ENCODE measurements around the gene RNF220.

Gene RNF220

GRCh38 chr1:44367944-44368343 is 37.1 kb upstream of the RNF220 start:
- no peak overlapping the region for H3K4me3 ChIP-seq (ENCODE audit: low read length)
- DNase-seq (ENCODE audit: low read depth): no peak
- no peak for TF ChIP-seq CTCF (conservative IDR thresholded peaks at IDR 0.05; ENCODE audit: low read depth, low read length)

- TF ChIP-seq CTCF (conservative IDR thresholded peaks at IDR 0.05; ENCODE audit: low read depth, low read length): no peak
- no peak for DNase-seq (ENCODE audit: low read depth)
- H3K4me3 ChIP-seq (ENCODE audit: low read length): no peak overlapping the region
Measured at GRCh38 chr1:44368471-44369151, 36.4 kb upstream of the RNF220 start.

- no peak for TF ChIP-seq CTCF (conservative IDR thresholded peaks at IDR 0.05; ENCODE audit: low read depth, low read length)
- H3K4me3 ChIP-seq (ENCODE audit: low read length): no peak overlapping the region
Measured at GRCh38 chr1:44371206-44371605, 33.8 kb upstream of the RNF220 start.

GRCh38 chr1:44375547-44375946 is 29.5 kb upstream of the RNF220 start:
- no peak for DNase-seq (ENCODE audit: low read depth)
- TF ChIP-seq CTCF (conservative IDR thresholded peaks at IDR 0.05; ENCODE audit: low read depth, low read length): no peak
- H3K4me3 ChIP-seq (ENCODE audit: low read length): no peak overlapping the region

More at GRCh38 chr1:44371206-44371605, 33.8 kb upstream of the RNF220 start:
- DNase-seq (ENCODE audit: low read depth): no peak

GRCh38 chr1:44377925-44378784 is 26.9 kb upstream of the RNF220 start:
- no peak for DNase-seq (ENCODE audit: low read depth)
- H3K4me3 ChIP-seq (ENCODE audit: low read length): no peak overlapping the region
- peak; percentile 87 for TF ChIP-seq CTCF (conservative IDR thresholded peaks at IDR 0.05; ENCODE audit: low read depth, low read length)

GRCh38 chr1:44380666-44381177 is 24.3 kb upstream of the RNF220 start:
- no peak overlapping the region for H3K4me3 ChIP-seq (ENCODE audit: low read length)
- no peak for TF ChIP-seq CTCF (conservative IDR thresholded peaks at IDR 0.05; ENCODE audit: low read depth, low read length)
- DNase-seq (ENCODE audit: low read depth): no peak

Measured in retinal pigment epithelial cell (primary cell).